ENCODE results near the gene INPPL1. TPM values are rescaled to one million over a fixed set of nuclear protein-coding genes. Genes with fewer than 3 reads are reported as not detected.

The INPPL1 gene
- total RNA-seq, 1 donor from 2014 or later: 490 TPM

DNA sequence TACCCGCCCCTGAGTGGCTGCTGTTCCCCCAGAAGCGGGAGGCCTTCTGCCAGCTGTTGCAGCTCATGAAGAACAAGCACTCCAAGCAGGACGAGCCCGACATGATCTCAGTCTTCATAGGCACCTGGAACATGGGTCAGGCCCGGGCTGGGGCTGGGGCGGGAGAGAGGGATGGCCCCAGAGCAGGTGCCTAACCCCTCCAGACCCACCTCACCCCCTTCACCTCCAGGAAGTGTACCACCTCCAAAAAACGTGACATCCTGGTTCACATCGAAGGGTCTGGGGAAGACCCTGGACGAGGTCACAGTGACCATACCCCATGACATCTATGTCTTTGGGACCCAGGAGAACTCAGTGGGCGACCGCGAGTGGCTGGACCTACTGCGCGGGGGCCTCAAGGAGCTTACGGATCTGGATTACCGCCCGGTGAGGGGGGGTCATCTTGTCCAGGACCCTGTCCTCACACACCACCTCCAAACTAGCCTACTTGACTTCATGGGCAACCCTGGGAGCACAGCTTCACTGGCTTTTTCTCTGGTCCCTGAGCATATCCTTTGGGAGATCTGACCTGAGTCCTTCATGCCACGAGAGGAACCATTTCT lies 6.3 kb downstream of the INPPL1 start:
- DNase-seq (ENCODE audit: low read depth): no peak

DNA sequence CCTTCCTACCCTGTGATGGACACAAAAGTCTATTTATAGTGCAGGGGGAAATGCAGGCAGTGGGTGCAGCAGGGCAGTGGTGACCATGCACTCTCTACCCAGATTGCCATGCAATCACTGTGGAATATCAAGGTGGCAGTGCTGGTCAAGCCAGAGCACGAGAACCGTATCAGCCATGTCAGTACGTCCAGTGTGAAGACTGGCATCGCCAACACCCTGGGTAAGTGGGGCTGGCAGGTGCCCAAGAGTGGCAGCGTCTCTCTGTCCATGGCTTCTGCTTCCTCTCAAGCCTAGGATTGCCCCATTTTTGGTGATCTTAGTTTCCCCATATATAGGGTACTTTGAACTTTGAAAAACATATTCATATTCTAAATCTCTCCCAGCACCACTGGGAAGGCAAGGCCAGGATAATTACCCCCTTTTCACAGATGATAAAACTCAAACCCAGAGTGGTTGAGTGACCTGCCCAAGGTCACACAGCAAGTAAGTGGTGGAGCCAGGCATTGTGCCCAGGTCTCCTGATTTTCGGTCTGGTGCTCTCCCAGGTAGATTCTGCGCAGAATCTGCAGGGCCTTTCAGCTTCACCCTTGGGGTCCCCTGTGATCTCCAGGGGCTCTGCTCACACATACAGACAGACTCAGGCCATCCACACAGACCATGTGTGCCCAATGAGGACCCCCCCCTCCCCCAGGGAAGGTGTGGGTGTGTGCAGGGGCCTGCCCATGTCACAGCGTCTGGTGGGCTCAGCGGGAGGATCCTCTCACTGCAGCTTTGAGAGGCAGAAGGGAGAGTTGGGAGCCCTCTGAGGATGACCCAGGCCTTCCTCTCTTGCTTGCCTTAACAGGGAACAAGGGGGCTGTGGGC lies 7.1 kb downstream of the INPPL1 start:
- no peak for DNase-seq (ENCODE audit: low read depth)

- DNase-seq (ENCODE audit: low read depth): no peak
Measured at GRCh38 chr11:72232260-72233055, 7.9 kb downstream of the INPPL1 start.

GRCh38 chr11:72233056-72233772 lies 8.6 kb downstream of the INPPL1 start:
- DNase-seq (ENCODE audit: low read depth): no peak

- DNase-seq (ENCODE audit: low read depth): no peak
Measured at GRCh38 chr11:72233773-72234513, 9.4 kb downstream of the INPPL1 start.

DNA sequence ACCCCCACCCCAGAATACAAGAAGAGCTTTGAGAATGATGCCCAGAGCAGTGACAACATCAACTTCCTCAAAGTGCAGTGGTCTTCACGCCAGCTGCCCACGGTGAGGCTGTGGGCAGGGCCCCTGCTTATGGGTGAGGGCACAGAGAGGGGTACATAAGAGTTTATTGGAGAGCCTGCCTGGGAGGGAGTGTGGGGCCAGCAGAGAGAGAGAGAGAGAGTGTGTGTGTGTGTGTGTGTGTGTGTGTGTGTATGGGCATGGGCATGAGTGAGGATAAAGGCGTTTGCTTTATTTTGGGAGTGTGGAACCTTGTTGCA lies 9.9 kb downstream of the INPPL1 start:
- DNase-seq (ENCODE audit: low read depth): no peak

DNA sequence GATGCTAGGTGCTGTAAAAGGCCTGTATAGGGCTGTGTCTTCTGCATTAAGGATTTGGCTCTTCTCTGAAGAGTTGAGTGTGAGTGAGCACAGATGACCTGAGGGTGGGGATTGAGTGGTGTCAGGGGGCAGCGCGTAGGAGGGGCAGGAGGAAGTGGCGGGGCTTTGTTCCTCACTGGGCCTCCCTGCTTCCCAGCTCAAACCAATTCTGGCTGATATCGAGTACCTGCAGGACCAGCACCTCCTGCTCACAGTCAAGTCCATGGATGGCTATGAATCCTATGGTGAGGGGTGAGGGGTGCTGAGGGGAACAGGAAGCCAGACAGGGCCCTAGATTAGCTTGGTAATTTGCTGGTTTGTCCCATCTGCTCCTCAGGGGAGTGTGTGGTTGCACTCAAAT lies 10.4 kb downstream of the INPPL1 start:
- DNase-seq (ENCODE audit: low read depth): no peak

GRCh38 chr11:72235351-72236057 lies 10.9 kb downstream of the INPPL1 start:
- no peak for DNase-seq (ENCODE audit: low read depth)

- DNase-seq (ENCODE audit: low read depth): peak; percentile 66
Measured at GRCh38 chr11:72236083-72236697, 11.6 kb downstream of the INPPL1 start.

GRCh38 chr11:72236774-72237111 lies 12.2 kb downstream of the INPPL1 start:
- DNase-seq (ENCODE audit: low read depth): no peak

DNA sequence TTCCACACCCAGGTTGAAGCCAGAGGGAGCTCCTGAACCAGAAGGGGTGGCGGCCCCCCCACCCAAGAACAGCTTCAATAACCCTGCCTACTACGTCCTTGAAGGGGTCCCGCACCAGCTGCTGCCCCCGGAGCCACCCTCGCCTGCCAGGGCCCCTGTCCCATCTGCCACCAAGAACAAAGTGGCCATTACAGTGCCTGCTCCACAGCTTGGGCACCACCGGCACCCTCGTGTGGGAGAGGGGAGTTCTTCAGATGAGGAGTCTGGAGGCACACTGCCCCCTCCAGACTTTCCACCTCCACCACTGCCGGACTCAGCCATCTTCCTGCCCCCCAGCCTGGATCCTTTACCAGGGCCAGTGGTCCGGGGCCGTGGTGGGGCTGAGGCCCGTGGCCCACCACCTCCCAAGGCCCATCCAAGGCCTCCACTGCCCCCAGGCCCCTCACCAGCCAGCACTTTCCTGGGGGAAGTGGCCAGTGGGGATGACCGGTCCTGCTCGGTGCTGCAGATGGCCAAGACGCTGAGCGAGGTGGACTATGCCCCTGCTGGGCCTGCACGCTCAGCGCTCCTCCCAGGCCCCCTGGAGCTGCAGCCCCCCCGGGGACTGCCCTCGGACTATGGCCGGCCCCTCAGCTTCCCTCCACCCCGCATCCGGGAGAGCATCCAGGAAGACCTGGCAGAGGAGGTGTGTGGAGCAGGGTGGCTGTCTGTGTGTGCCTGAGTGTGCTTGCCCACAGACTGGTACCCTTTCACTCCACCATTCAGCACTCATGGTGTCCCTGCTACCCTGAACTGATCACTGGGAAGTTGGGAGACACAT lies 12.8 kb downstream of the INPPL1 start:
- DNase-seq (ENCODE audit: low read depth): no peak

- DNase-seq (ENCODE audit: low read depth): peak; percentile 63
Measured at GRCh38 chr11:72238040-72238450, 13.5 kb downstream of the INPPL1 start.

GRCh38 chr11:72238492-72239312 lies 14.1 kb downstream of the INPPL1 start:
- DNase-seq (ENCODE audit: low read depth): no peak

DNA sequence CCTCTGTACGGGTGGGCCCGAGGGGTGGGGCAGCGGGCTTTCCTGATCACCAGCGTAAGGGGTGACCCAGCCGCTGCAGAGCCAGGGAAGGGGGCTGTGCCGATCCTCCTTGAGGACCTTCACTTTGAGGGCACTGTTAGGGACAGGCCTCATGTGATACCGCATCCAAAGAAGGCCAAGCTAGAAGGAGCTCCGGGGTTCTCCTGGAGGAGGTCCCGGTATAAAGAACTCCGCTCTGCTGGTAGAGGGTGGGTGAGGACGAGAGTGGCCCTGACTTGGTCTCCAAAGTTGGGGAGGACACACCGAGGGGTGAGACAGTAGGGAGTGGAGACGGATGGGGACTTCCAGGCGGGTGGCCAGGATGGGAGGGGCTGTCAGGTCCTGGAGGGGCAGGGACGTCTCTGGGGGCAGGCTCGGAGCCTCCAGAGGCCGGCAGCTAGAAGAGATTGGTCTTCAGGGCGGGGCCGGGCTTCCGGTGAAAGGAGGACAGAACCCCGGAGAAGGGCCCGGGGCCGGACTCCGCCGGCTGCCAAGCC lies 14.8 kb downstream of the INPPL1 start:
- DNase-seq (ENCODE audit: low read depth): peak; percentile 80

- no peak for DNase-seq (ENCODE audit: low read depth)
Measured at GRCh38 chr11:72239849-72240460, 15.4 kb downstream of the INPPL1 start.

DNA sequence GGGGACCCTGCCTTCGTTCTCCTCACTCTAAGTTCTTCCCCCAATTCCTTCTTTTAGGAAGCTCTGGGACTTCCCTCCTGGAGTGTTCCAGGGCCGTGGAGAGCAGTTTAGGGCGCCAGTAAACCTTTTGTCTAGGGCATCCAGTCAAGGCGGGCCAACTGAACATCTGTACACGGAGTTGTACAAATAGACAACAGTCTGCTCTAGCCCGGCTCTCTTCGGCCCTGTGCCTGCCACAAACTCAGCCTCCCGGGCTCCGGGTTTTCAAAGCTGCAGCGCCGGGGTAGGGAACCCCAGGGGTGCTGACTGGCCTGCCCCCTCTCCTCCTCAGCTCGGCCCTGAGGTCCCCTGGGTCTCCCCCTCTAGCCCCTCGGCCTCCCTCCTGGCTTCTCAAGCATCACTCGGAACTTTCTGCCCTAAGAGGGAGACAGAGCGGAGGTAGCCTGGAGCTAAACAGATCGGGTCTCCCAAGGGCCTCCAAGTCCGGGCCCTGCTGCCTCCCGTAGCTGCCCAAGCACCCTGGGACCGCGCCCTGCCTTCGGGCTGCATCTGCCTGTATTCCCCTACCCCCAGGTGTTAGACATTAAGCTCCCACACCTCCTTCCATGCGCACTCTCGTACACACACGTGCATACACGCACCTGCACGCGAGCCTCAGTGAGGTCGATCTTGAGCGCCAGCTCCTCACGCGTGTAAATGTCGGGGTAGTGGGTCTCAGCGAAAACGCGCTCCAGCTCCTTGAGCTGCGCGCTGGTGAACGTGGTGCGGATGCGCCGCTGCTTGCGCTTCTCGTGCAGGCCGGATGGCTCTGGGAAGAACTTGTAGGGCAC lies 16.1 kb downstream of the INPPL1 start:
- DNase-seq (ENCODE audit: low read depth): peak; percentile 21
